ENCODE results near the gene EIF6.

Gene EIF6

GRCh38 chr20:35326021-35326739 is 41.6 kb upstream of the EIF6 start:
- no peak overlapping the region for H3K4me3 ChIP-seq (IDR thresholded peaks at IDR 0.05; ENCODE audit: insufficient read depth, low read depth, low read length)
- H3K27me3 ChIP-seq (ENCODE audit: insufficient read depth, low read depth) = no peaks in the 10 kb centered on the region
- no peak overlapping the region for H3K27ac ChIP-seq
- H4K20me1 ChIP-seq (ENCODE audit: insufficient read depth) = no peaks in the 10 kb centered on the region
- H3K9ac ChIP-seq = no peak overlapping the region
- no peaks in the 10 kb centered on the region for H3K79me2 ChIP-seq (ENCODE audit: insufficient read depth, low read depth)
- TF ChIP-seq CTCF (conservative IDR thresholded peaks at IDR 0.05; ENCODE audit: low read depth, low read length) = no peak
- no peak overlapping the region for H2AFZ ChIP-seq (ENCODE audit: low read depth)
- no peaks in the 10 kb centered on the region for H3K36me3 ChIP-seq (ENCODE audit: insufficient read depth)
- H3K4me1 ChIP-seq (ENCODE audit: low read depth, poor library complexity, severe bottlenecking) = peaks cover 6% of the 10 kb centered on the region
- H3K4me2 ChIP-seq = no peak overlapping the region

- Histone ChIP-seq H3K4me3 (IDR thresholded peaks at IDR 0.05; ENCODE audit: insufficient read depth, low read depth, low read length) (no peak overlapping the region), H4K20me1 (ENCODE audit: insufficient read depth) (no peaks in the 10 kb centered on the region), H2AFZ (ENCODE audit: low read depth) (no peak overlapping the region), H3K27ac (no peak overlapping the region), H3K79me2 (ENCODE audit: insufficient read depth, low read depth) (no peaks in the 10 kb centered on the region), H3K4me1 (ENCODE audit: low read depth, poor library complexity, severe bottlenecking) (peaks cover 6% of the 10 kb centered on the region), H3K9ac (no peak overlapping the region), H3K27me3 (ENCODE audit: insufficient read depth, low read depth) (no peaks in the 10 kb centered on the region), H3K4me2 (no peak overlapping the region), H3K36me3 (ENCODE audit: insufficient read depth) (no peaks in the 10 kb centered on the region)
- TF ChIP-seq CTCF (conservative IDR thresholded peaks at IDR 0.05; ENCODE audit: low read depth, low read length) = no peak
Measured at GRCh38 chr20:35325401-35325800, 40.8 kb upstream of the EIF6 start.

GRCh38 chr20:35320396-35321126 is 36.0 kb upstream of the EIF6 start:
- Histone ChIP-seq H2AFZ (ENCODE audit: low read depth) (no peak overlapping the region), H3K4me3 (IDR thresholded peaks at IDR 0.05; ENCODE audit: insufficient read depth, low read depth, low read length) (no peak overlapping the region), H3K27ac (no peak overlapping the region), H3K4me1 (ENCODE audit: low read depth, poor library complexity, severe bottlenecking) (peaks cover 1% of the 10 kb centered on the region), H3K36me3 (ENCODE audit: insufficient read depth) (no peaks in the 10 kb centered on the region), H3K9ac (no peak overlapping the region), H3K27me3 (ENCODE audit: insufficient read depth, low read depth) (no peaks in the 10 kb centered on the region), H3K4me2 (no peak overlapping the region), H4K20me1 (ENCODE audit: insufficient read depth) (no peaks in the 10 kb centered on the region), H3K79me2 (ENCODE audit: insufficient read depth, low read depth) (no peaks in the 10 kb centered on the region)
- no peak for TF ChIP-seq CTCF (conservative IDR thresholded peaks at IDR 0.05; ENCODE audit: low read depth, low read length)

GRCh38 chr20:35319871-35320197 is 35.3 kb upstream of the EIF6 start:
- H3K4me3 ChIP-seq (IDR thresholded peaks at IDR 0.05; ENCODE audit: insufficient read depth, low read depth, low read length) = no peak overlapping the region
- no peaks in the 10 kb centered on the region for H3K27me3 ChIP-seq (ENCODE audit: insufficient read depth, low read depth)
- H3K4me2 ChIP-seq = no peak overlapping the region
- no peak overlapping the region for H3K9ac ChIP-seq
- no peaks in the 10 kb centered on the region for H3K36me3 ChIP-seq (ENCODE audit: insufficient read depth)
- TF ChIP-seq CTCF (conservative IDR thresholded peaks at IDR 0.05; ENCODE audit: low read depth, low read length) = no peak
- H3K4me1 ChIP-seq (ENCODE audit: low read depth, poor library complexity, severe bottlenecking) = peaks cover 8% of the 10 kb centered on the region
- H3K79me2 ChIP-seq (ENCODE audit: insufficient read depth, low read depth) = no peaks in the 10 kb centered on the region
- no peak overlapping the region for H3K27ac ChIP-seq
- H2AFZ ChIP-seq (ENCODE audit: low read depth) = no peak overlapping the region
- H4K20me1 ChIP-seq (ENCODE audit: insufficient read depth) = no peaks in the 10 kb centered on the region

Measured in KMS-11 (cell line).